Hepatocyte (in vitro differentiated cells): ENCODE measurements around the gene CYTL1.

Source experiments
- EZH2 ChIP-seq: fragments of 200-600 bp; sonication (generic); IDR thresholded peaks from 2 replicates; pipeline ENCODE4 v1.6.1; 2016; ENCODE audit warnings: antibody characterized with exemption, mild to moderate bottlenecking, borderline replicate concordance
- EZH2phosphoT487 ChIP-seq: fragments of 200-600 bp; sonication (generic); IDR thresholded peaks from one replicate; pipeline ENCODE4 v1.6.1; 2018; ENCODE audit warnings: antibody characterized with exemption, mild to moderate bottlenecking, low read depth, moderate library complexity; ENCODE audit not compliant: unreplicated experiment, severe bottlenecking
- TF ChIP-seq, protein P1 (sequence below): fragments of 200-600 bp; sonication (generic); IDR thresholded peaks from 2 replicates; pipeline ENCODE4 v1.5.1; 2016; ENCODE audit warnings: antibody characterized with exemption, mild to moderate bottlenecking; ENCODE audit not compliant: poor library complexity

DNA sequence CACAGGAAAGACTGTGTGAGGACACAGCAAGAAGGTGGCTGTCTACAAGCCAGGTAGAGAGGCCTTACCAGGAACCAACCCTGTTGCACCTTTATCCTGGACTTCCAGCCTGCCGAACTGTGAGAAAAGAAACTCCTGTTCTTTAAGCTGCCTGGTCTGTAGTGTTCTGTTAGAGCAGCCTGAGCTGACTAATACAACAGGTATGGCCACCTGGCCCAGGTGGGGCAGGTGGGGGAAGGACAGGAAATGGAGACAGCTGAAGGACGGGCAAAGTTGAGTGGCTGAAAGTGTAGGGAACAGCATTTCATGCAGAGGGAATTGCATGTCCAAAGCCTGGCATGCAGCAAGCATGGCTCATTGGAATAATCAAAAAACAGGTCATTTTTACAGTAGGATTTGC lies 35.1 kb downstream of the CYTL1 start:
- no peak for TF ChIP-seq EZH2
- TF ChIP-seq, protein P1, sequence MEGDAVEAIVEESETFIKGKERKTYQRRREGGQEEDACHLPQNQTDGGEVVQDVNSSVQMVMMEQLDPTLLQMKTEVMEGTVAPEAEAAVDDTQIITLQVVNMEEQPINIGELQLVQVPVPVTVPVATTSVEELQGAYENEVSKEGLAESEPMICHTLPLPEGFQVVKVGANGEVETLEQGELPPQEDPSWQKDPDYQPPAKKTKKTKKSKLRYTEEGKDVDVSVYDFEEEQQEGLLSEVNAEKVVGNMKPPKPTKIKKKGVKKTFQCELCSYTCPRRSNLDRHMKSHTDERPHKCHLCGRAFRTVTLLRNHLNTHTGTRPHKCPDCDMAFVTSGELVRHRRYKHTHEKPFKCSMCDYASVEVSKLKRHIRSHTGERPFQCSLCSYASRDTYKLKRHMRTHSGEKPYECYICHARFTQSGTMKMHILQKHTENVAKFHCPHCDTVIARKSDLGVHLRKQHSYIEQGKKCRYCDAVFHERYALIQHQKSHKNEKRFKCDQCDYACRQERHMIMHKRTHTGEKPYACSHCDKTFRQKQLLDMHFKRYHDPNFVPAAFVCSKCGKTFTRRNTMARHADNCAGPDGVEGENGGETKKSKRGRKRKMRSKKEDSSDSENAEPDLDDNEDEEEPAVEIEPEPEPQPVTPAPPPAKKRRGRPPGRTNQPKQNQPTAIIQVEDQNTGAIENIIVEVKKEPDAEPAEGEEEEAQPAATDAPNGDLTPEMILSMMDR: no peak
- TF ChIP-seq EZH2phosphoT487: no peak
